ENCODE results near the gene EGFR.

Gene EGFR

GRCh38 chr7:55230014-55230413 lies 211.2 kb downstream of the EGFR start:
- no peak overlapping the region for H3K4me3 ChIP-seq (ENCODE audit: insufficient read depth, low read length, poor library complexity, severe bottlenecking)
- no peak overlapping the region for H2AFZ ChIP-seq (ENCODE audit: low read depth, low read length, severe bottlenecking)
- no peaks in the 10 kb centered on the region for H4K20me1 ChIP-seq (ENCODE audit: low read depth, low read length)
- H3K9ac ChIP-seq (ENCODE audit: low read length), result no peak overlapping the region
- no peaks in the 10 kb centered on the region for H3K9me3 ChIP-seq (ENCODE audit: insufficient read depth, low read length)
- no peaks in the 10 kb centered on the region for H3K27me3 ChIP-seq (ENCODE audit: low read length)
- H3K79me2 ChIP-seq (ENCODE audit: insufficient read depth, low read length), result no peaks in the 10 kb centered on the region
- no peaks in the 10 kb centered on the region for H3K9me2 ChIP-seq (replicated peaks; ENCODE audit: insufficient read depth, low read length)
- no peaks in the 10 kb centered on the region for H3K36me3 ChIP-seq (ENCODE audit: low read length)
- no peak overlapping the region for H3K27ac ChIP-seq (ENCODE audit: low read depth, low read length)
- H3K4me2 ChIP-seq (ENCODE audit: low read depth, low read length, poor library complexity, severe bottlenecking), result no peak overlapping the region
- no peaks in the 10 kb centered on the region for H3F3A ChIP-seq (ENCODE audit: insufficient read depth)
- TF ChIP-seq CTCF (IDR thresholded peaks at IDR 0.05; ENCODE audit: insufficient read depth, low read length, poor library complexity, severe bottlenecking) (no peak), EZH2phosphoT487 (conservative IDR thresholded peaks at IDR 0.05; ENCODE audit: low read length) (no peak)

- no peaks in the 10 kb centered on the region for H3K9me2 ChIP-seq (replicated peaks; ENCODE audit: insufficient read depth, low read length)
- H3K36me3 ChIP-seq (ENCODE audit: low read length), result no peaks in the 10 kb centered on the region
- no peak for TF ChIP-seq EZH2phosphoT487 (conservative IDR thresholded peaks at IDR 0.05; ENCODE audit: low read length)
- H3K9ac ChIP-seq (ENCODE audit: low read length), result no peak overlapping the region
- no peaks in the 10 kb centered on the region for H3K79me2 ChIP-seq (ENCODE audit: insufficient read depth, low read length)
- H3F3A ChIP-seq (ENCODE audit: insufficient read depth), result no peaks in the 10 kb centered on the region
- no peak overlapping the region for H2AFZ ChIP-seq (ENCODE audit: low read depth, low read length, severe bottlenecking)
- no peaks in the 10 kb centered on the region for H4K20me1 ChIP-seq (ENCODE audit: low read depth, low read length)
- H3K27ac ChIP-seq (ENCODE audit: low read depth, low read length), result no peak overlapping the region
- H3K27me3 ChIP-seq (ENCODE audit: low read length), result 0 out of 2 replicates have a peak, but pooled peaks cover 3% of the 10 kb centered on the region
- no peak overlapping the region for H3K4me3 ChIP-seq (ENCODE audit: insufficient read depth, low read length, poor library complexity, severe bottlenecking)
- H3K9me3 ChIP-seq (ENCODE audit: insufficient read depth, low read length), result no peaks in the 10 kb centered on the region
- H3K4me2 ChIP-seq (ENCODE audit: low read depth, low read length, poor library complexity, severe bottlenecking), result no peak overlapping the region
Observed at GRCh38 chr7:55231736-55232280, 213.0 kb downstream of the EGFR start.

GRCh38 chr7:55233001-55233400 lies 214.2 kb downstream of the EGFR start:
- H3K27me3 ChIP-seq (ENCODE audit: low read length), result 0 out of 2 replicates have a peak, but pooled peaks cover 3% of the 10 kb centered on the region
- H3K9me3 ChIP-seq (ENCODE audit: insufficient read depth, low read length), result no peaks in the 10 kb centered on the region
- no peak overlapping the region for H3K4me3 ChIP-seq (ENCODE audit: insufficient read depth, low read length, poor library complexity, severe bottlenecking)
- no peaks in the 10 kb centered on the region for H3K9me2 ChIP-seq (replicated peaks; ENCODE audit: insufficient read depth, low read length)
- no peak overlapping the region for H3K9ac ChIP-seq (ENCODE audit: low read length)
- no peaks in the 10 kb centered on the region for H3K79me2 ChIP-seq (ENCODE audit: insufficient read depth, low read length)
- H2AFZ ChIP-seq (ENCODE audit: low read depth, low read length, severe bottlenecking), result no peak overlapping the region
- TF ChIP-seq CTCF (IDR thresholded peaks at IDR 0.05; ENCODE audit: insufficient read depth, low read length, poor library complexity, severe bottlenecking) (no peak), EZH2phosphoT487 (conservative IDR thresholded peaks at IDR 0.05; ENCODE audit: low read length) (no peak)
- H3K4me2 ChIP-seq (ENCODE audit: low read depth, low read length, poor library complexity, severe bottlenecking), result no peak overlapping the region
- no peaks in the 10 kb centered on the region for H4K20me1 ChIP-seq (ENCODE audit: low read depth, low read length)
- no peak overlapping the region for H3K27ac ChIP-seq (ENCODE audit: low read depth, low read length)
- no peaks in the 10 kb centered on the region for H3F3A ChIP-seq (ENCODE audit: insufficient read depth)
- no peaks in the 10 kb centered on the region for H3K36me3 ChIP-seq (ENCODE audit: low read length)

- Histone ChIP-seq H3K27ac (ENCODE audit: low read depth, low read length) (no peak overlapping the region), H3K4me2 (ENCODE audit: low read depth, low read length, poor library complexity, severe bottlenecking) (no peak overlapping the region), H2AFZ (ENCODE audit: low read depth, low read length, severe bottlenecking) (no peak overlapping the region), H3K79me2 (ENCODE audit: insufficient read depth, low read length) (no peaks in the 10 kb centered on the region), H3K9ac (ENCODE audit: low read length) (no peak overlapping the region), H3K27me3 (ENCODE audit: low read length) (0 out of 2 replicates have a peak, but pooled peaks cover 4% of the 10 kb centered on the region), H3K9me2 (replicated peaks; ENCODE audit: insufficient read depth, low read length) (no peaks in the 10 kb centered on the region), H3K9me3 (ENCODE audit: insufficient read depth, low read length) (no peaks in the 10 kb centered on the region), H3F3A (ENCODE audit: insufficient read depth) (no peaks in the 10 kb centered on the region), H3K36me3 (ENCODE audit: low read length) (no peaks in the 10 kb centered on the region), H3K4me3 (ENCODE audit: insufficient read depth, low read length, poor library complexity, severe bottlenecking) (no peak overlapping the region), H4K20me1 (ENCODE audit: low read depth, low read length) (no peaks in the 10 kb centered on the region)
- no peak for TF ChIP-seq CTCF (IDR thresholded peaks at IDR 0.05; ENCODE audit: insufficient read depth, low read length, poor library complexity, severe bottlenecking)
- TF ChIP-seq EZH2phosphoT487 (conservative IDR thresholded peaks at IDR 0.05; ENCODE audit: low read length), result no peak
Observed at GRCh38 chr7:55234408-55234807, 215.6 kb downstream of the EGFR start.
